GM18867 (cell line): ENCODE data around the gene HSF5.
"Not testable (repeated sequence)": the region's sequence is repeated elsewhere in the genome, so short reads cannot be mapped to it uniquely, and the experiment has no call there.

ENCODE experiments used
- ATAC-seq: cut with Tn5 transposase; IDR thresholded peaks from one replicate; pipeline ENCODE4 v1.9.1; 2021; ENCODE audit warnings: mild to moderate bottlenecking, moderate library complexity; ENCODE audit not compliant: unreplicated experiment

Gene HSF5

DNA sequence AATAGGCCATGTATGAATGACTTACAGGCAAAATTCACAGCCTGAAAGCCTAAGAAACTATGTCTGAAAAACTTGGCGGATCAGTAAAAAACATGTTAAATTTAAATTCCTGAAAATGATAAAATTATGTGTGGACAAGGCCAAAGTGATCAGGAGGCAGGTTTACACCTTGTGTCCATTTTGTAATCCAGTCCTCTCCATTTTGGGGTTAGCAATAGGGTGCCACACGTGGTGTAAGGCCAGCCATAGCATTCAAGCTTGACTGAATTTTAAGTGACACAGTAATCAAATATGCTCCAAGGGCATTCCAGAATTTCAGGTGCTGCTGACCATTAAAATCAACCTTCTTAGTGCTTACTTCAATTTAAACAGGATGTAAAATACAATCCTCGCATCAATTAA is 73.6 kb downstream of the HSF5 start:
- no peak for ATAC-seq

DNA sequence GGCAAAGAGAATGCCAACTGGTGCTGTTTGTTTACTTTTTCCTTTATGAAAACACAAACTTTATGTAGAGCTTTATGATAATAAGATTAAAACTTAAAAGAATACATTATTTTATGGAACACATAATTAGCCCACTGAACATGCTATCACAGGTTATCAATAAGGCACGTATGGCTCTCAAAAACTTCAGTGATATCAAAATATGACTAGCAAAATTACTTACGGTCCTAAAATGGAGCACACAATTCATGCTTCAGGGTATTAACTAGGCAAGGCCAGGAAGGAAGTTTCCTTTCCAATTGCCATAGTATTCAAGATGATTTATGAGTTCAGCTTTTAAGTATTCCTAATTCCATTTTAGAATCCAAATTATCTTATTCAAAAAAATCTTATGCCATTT is 74.5 kb downstream of the HSF5 start:
- ATAC-seq: no peak

DNA sequence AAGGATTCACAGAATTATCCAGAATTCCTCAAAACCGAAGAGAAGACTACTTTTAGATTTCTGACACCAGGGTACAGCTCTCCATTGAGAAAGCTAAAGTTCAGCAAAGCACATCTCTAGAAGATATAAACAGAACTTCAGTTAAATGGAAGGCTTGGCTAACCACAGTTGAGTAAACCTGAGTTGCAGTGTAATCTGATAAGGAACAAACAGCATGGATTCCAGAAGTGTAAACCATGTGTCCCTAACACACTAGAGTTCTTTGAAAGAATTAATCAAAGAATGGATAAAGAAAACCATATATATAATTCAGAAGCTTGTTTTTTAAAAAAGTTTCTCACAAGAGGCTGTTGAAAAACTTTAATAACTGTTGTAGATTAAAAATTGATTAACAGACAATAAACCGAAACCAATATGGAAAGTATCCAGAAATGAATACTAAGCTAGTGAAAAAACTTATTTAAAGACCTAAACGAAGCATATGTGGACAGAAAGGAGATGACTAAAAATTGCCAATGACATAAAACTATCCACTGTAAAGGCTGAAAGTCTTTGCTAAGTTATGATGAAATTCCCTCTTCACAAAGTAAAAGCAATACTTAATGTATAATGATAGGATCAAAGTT is 75.1 kb downstream of the HSF5 start:
- no peak for ATAC-seq

DNA sequence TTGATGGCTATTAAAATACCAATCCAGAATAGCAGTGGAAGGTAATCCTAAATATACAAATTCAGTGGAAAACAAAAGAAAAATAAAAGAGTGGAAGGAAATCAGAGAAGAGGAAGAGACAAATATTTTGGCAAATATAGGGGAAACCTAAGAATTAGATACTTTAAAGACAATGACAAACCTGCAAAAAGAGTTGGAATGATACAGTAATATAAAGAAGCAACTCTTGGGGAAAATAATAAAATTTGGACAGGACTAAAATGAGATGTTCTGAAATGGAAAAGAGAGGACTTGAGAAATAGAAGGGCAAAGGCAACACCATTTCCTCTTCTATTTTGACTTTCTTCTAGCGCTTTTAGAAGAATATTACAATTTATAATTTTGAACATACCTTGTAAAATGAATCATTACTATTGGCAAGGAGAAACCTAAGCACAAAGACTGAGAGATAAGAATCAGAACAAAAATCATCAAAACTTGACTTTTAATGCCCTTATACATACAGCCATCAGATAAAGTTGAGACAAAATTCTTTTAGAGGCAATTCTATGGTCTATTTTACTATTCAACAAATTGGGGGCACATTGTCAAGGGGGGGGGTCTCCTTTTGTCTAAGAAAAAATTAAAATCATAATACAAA is 76.0 kb downstream of the HSF5 start:
- no peak for ATAC-seq

DNA sequence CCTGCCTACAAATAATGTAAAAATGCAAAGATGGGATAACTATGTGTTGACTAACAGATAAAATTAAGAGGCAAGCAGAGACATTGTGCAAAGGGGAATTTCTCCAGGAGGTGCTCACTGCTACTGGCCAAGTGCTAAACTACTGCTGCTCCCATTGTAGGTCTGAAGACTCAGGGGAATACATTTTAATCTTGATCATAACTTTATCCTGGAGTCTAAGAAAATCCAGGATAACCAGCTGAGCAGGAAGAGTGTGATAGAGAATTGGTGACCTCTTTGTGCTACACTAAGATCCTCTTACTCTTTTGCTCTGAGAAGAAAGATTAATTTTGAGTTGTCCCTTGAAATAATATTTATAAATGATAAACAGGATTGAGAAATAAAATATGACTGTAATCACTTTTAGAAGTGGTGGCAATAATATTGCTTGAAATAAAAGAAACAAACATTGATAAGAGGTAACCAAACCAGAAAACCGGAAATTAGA is 76.8 kb downstream of the HSF5 start:
- ATAC-seq: no peak

DNA sequence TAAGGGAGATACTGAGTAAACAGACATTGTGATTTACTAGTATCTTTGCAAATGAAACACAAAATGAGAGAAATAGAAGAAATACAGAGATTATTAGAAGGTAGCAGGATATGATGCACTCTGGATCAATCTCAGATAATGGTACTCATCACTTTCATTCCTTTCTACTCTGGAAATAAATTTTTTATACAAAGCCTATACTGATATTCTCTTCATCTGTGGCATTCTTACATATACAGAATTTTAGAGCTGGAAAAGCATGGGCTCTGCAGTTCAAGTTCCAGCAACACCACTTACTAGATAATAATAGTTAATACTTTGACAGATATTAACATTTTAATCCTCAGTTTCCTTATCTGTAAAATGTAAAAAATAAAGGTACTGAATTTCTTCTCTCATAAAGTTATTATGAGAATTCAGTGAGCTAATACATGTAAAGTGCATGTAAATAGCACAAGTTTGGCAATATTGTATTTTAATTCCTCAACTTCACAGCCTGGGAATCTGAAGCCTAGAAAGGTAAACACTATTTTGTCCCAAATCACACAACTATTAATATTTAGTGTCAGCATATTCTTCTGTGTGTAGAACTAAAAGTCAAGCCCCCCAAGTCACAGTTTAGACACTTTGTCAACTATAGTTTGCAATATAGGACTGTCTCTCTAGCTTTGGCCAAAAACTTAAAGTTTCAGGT is 77.3 kb downstream of the HSF5 start:
- ATAC-seq: no peak

DNA sequence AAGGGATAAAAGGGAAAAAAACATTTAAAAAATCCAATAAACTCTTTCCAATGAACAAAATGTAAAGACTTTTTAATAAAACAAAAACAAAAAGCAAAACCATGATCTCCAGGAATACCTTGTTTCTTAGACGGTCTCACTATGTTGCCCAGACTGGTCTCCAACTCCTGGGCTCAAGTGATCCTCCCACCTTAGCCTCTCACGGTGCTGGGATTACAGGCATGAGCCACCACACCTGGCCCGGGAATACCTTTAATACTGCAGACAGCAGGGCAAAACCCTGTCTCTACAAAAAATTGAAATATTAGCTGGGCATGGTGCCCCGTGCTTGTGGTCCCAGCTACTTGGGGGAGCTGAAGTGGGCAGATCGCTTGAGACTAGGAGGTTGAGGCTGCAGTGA is 78.8 kb downstream of the HSF5 start:
- no peak for ATAC-seq

DNA sequence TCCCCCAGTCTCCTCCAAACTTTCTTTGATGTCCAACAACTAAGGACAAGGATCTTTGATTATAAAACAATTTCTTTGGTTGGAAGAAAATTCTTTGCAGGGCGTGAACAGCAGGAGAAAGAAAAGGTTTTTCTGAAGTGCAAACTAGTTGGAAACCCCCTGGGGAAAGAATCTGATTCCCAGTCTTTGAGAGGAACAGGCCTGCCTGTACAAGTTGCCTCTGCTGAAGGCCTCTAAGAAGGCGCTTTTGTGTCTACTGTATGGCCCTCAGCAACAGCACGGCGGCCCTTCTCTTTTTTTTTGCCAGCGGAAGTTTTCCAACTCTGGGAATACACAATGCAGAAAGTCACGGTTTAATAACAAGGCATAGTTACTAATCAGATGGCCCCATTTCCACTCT is 84.9 kb downstream of the HSF5 start:
- ATAC-seq: no peak

DNA sequence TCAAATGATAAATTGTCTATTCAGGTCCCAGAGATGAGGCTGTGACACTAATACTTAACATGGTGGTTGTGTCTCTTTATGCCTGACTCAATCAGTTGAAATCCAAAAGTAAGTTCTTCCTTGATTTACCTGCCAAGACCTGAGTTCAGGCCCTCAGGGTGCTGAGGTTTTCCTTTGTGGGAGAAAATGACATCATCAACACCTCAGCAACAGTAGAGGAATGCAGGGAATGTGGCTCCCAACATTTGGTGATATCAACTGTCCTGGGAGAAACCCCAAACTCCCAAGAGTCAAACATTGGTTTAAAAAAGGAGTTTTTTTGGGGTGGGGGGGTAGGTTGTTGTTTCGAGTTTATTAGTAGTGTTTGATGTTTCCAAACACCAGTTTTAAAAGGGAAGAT is 85.5 kb downstream of the HSF5 start:
- ATAC-seq: no peak

DNA sequence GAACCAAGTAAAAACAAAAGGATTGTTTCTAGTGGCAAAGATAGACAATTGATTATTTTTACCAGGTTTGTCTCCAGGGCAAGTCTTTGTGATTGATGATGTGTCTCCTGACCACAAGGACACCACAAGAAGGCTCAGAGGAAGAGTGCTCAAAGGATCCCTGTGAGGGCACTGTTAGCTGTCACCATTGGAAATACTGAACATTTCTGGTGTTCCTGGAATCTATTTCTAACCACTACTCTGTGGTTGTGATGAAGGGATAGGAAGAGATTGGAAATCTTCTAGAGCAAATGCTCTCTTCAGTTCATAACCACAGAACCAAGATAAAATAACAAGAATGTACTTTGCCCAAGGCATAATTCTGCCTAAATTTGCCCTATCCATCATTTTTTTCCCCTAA is 86.2 kb downstream of the HSF5 start:
- ATAC-seq: no peak

DNA sequence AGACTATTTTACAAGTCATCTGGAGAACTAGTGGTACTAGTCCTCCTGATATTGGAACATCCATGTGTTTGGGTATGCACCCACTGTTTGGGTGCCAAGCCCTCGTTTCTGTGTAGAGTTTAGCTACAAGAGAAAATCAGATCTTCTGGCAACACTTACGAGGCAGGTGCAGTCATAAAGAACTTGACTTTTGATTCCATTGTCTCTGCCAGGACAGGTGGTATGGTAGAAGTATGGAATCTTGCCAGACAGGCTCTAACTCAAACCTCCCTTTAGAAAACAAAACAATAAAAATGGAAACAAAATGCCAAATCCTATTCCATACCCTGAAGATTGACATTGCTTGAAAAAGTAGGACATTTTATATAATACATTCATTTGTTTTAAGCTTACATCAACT is 86.9 kb downstream of the HSF5 start:
- ATAC-seq: no peak

DNA sequence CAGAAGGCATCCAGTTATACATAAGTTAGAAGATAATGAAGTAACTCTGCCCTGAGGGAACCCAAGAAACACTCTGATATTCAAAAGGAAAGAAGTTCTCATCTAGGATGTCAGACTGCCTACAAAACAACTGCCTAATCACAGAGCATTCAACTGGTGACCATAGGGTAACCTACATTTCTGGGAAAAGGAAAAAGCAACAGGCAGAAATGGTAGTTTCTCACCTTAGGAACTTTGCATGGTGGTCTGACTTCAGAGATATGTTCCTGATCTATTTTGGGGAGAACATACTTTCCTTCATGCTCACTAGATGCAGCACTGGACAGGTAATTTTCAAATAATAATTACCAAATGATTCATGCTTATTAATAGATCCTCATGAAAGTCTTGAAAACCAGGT is 87.4 kb downstream of the HSF5 start:
- ATAC-seq: no peak

DNA sequence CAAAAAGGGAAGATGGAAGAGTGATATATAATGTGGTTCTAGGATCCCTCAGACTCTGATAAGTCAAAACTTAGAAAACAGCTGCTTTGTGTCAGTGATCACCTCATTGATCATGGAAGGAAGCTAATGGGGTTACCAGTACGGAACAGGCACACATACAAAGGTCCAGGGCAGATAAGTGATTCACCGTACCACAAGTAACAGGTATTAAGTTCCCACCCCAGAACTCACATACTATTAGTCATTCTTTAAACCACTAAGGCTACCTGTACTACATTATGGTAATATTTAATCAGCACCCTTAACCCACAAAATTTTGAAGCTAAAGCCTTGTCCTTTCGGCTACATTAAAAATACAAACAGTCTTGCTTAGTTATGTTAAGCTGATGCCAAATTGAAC is 88.2 kb downstream of the HSF5 start:
- no peak for ATAC-seq

DNA sequence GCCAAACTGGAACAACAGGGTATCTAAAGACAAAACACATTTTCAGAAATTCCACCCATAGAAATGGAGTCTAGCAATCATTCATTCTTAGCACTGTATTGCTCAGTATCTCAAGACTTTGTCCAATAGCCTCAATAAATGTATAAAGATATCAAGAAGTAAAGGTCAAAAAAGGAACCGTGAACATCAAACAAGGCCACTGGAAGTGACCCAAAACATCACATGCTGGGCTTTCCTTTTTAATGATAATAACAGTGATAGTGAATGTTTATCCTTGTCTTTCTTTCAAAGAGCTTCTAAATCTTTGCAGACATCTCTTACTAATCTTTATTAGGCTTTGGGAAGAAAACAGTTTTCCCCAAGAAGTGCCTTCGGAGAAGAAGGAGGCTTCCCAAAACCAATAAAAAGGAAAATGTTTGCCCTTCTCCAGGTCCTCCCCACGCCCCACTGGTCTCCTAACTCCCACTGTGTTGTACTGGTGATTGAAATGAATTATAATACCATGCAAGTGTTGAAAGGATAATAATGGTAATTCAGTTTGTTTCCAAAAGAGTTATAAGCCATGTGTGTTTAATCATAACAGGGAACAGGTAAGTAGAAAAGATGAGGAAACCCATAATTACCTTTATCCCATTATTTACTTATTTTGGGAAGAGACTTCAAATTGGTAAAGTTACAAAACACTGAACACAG is 89.5 kb downstream of the HSF5 start:
- no peak for ATAC-seq

DNA sequence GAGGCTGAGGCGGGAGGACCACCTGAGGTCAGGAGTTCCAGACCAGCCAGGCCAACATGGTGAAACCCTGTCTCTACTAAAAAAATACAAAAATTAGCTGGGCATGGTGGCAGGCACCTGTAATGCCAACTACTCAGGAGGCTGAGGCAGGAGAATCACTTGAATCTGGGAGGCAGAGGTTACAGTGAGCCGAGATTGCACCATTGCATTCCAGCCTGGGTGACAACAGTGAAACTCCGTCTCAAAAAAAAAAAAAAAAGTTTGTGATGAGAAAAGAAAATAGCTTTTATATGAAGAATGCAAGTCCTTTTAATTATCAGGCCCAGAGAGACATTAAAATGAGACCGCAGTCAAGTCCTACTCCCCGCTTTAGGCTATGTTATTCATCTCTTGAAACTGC is 90.8 kb downstream of the HSF5 start:
- not testable (repeated sequence) for ATAC-seq

DNA sequence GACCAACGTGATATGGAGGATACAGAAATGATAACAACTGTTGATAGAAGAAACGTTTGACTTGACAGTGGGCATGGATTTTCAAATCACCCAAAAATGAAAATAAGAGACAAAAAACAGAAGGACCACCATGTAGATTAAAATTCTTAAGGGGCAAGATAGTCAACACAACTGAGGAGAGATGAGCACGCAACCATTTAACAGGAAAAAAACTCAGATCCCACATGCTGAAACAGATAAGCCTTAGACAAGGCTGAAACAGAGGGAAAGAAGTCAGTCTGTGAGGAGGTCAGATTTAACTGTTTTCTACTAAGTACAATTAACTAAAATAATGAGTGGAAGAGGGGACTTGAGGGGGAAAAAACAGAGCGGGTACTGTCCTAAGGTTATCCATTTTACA is 92.0 kb downstream of the HSF5 start:
- ATAC-seq: no peak

DNA sequence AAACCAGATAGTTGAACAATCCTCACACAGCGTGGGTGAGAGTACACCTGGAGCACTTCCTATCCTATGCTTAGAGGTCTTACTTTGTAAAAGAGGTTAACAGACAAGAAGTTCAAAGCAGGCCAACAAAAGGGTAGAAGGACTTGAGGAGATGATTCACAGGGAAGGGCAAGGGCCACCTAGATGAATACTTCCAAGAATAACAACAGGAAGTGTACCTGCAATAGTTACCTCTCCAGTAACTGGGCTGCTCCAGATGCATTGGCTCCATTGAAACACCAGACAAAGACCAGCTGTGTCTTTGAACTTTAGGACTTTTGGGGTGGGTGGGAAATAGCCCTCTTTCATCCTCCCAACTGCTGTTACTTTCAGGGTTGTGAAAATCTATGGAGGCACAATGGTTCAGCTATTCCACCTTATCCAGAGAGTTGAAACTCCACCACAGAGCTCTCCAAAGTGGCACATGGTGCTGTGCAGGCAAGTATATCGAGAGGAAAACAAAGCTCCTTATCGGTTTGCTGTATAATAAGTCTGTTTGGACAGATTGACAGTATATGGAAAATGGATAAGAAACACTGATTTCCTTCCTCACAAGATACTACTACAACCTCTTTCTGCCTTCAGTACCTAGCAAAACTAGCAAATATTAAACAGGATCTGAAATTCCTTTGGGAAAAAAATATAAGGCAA is 93.5 kb downstream of the HSF5 start:
- ATAC-seq: no peak

DNA sequence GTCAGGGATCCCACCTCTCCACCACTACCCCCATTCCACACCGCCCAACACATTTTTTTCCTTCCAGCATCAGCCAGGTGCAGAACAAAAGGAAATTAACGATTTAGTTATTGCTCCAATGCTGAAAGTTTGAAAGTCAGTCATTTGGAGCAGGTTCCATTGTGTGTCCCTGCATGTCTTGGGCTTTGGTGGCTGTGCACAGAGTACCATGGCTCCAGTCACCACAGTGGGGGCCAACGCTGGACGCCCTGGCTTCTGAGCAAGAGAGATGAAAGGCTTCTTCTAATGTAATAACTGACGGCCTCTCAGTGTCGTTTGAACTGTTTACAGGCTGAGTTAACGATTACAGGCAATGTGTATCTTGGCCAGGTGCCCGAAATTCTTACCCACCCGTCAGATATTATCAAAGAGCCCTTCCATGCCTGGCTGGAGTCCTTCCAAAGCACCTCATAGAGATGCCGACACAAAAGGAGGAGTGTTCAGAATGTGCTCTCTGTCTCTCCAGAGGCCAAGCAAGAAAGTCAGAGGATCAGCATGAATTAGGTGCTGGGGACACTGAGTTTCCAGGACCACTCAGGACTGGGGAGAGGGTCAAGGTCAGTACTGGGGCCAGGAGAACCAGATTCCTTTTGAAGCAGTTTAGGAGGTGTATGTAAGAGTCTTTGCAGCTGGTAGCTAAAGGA is 96.8 kb downstream of the HSF5 start:
- ATAC-seq: no peak

DNA sequence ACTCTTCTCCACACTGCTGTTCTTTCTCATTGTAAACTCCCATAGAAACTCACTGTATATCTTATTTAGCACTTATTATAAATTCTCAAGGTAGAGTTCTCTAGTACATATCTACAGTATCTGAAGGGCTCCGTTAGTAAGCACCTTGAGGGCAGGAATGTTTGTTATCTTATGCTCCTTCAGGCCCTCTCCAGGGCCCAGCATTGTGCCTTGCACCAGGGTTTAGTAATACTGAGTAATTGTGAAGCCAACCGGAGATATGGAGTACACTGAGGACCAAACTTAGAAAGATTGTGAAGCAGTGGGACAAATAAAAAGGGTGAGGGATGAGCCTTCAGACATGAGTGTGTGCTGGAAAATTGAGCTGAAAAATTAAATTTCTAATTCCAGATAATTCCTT is 97.3 kb downstream of the HSF5 start:
- no peak for ATAC-seq

DNA sequence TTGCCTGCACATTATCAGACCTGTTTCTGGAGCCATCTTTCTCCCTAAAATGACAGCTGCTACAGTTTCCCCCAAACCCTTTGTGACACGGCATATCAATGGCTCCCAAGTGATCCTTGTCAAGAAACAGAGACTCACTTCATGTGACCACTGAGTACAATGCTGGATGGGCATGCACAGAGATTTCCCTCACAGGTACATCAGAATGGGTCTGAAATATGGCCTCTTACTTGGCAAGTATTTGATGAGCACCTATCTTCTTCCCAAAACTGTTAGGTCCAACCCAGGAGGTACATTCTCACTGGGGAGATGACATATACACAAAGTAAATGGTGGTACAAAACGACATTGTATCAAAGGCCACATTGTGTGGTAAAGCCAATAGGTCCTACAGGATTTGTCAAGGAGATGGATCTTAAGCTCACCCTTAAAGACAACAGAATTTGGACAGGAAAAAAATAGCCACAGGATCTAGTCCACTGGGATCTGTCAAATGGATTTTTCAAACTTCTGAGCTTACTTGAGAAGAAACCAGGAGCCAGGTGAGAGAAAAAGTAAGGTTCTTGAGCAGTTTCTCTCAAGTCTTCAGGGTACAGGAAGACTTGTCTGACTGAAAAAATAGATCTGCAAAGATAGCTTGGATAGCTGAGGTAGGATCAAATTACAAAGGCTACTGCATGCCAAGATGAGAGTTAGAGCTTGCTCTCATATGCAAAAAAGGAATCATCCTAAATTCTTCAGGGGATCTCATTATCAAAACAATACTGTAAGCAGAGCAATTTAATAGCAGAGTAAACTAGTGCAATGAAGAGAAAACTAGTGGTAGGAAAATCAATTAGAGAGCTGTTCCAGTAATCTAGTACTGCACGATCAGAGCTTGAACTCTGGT is 99.7 kb downstream of the HSF5 start:
- ATAC-seq: no peak
